HG03064 (cell line): ENCODE measurements around the gene FA2H.
"Not testable (repeated sequence)": the region's sequence is repeated elsewhere in the genome, so short reads cannot be mapped to it uniquely, and the experiment has no call there.

Experiments used
- ATAC-seq: cut with Tn5 transposase; IDR thresholded peaks from one replicate; pipeline ENCODE4 v1.9.1; 2021; ENCODE audit warnings: low read depth; ENCODE audit not compliant: unreplicated experiment

The FA2H gene

DNA sequence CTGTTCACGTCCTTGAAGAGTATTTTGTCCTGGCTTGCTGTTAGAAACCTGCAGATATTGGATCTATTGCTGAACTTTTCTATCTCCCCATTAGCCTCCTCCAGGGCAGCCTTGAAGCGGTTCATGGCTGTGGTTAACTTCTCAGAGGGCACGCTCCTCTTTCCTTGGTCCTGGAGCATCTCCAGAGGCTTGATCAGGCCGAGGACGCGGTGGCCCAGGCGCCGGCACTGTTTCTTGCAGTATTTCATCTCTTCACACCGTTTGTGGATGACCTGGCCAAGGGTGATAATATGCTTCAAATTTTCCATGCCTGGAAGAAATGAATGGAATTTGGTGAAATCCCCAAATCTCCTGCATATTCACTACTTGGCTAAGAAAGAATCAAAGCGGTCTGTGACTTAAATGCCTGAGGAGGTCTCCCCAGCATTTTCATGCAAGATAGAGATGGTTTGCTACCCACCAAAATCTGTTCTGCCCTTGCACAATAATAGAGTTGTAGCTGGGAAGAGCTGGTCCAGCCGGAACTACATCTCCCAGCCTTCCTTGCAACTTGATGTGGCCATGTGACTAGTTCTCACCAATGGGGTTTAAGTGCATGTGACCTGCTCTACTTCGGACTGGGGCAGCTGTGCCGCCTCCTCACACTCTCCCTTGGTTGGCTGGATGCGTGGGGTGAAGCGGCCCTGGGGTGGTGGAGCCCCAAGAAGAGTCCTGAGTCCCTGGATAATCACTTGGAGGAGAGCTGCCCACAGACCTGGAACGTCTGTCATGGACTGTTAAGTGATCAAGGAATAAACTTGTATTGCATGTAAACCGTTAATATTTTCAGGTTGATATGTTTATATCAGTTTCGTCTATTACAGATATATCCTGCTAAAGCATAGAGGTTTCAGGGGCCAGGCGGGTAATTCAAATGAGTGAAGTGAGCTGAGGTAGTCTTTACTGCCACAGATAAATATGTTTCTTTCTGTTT is 78.9 kb downstream of the FA2H start:
- ATAC-seq = peak; percentile 81

GRCh38 chr16:74691093-74691855 is 83.3 kb downstream of the FA2H start:
- ATAC-seq = no peak

GRCh38 chr16:74682556-74682955 is 92.1 kb downstream of the FA2H start:
- no peak for ATAC-seq

- no peak for ATAC-seq
Measured at GRCh38 chr16:74680681-74681080, 93.9 kb downstream of the FA2H start.

- no peak for ATAC-seq
Measured at GRCh38 chr16:74679983-74680382, 94.6 kb downstream of the FA2H start.

DNA sequence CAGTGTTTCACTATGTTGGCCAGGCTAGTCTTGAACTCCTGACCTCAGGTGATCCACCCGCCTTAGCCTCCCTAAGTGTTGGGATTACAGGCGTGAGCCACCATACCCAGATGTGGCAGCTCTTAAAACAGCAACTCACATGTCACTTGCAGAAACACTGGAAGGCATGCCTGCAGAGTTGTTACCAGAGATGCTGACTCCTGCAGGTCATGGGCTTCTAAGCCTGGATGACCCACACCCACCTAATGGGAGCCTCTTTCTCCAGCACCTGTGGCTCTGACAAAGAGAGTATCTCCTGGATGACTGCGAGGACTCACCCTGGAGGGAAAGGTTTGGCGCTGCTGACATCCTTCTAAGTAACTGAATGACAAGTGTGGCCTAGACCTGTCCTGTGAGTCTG is 96.8 kb downstream of the FA2H start:
- ATAC-seq = no peak

DNA sequence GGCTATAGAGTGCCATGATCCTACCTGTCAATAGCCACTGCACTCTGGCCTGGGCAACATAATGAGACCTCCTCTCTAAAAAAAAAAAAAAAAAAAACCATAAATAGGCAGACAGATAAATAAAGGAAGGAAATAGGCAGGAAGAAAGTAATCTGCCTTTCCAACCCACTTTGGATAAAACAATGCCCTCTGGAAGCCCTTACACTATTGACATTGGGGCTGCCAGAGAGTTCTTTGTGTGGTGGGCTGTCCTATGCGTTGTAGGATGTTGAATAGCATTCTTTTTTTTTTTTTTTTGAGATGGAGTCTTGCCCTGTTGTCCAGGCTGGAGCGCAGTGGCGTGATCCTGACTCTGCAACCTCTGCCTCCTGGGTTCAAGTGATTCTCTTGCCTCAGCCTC is 100.7 kb downstream of the FA2H start:
- ATAC-seq = no peak

- not testable (repeated sequence) for ATAC-seq
Measured at GRCh38 chr16:74668877-74669276, 105.7 kb downstream of the FA2H start.

- ATAC-seq = no peak
Measured at GRCh38 chr16:74667255-74667700, 107.3 kb downstream of the FA2H start.

- ATAC-seq = peak; percentile 99
Measured at GRCh38 chr16:74666425-74667254, 108.0 kb downstream of the FA2H start, which contains the start of gene RFWD3. Gene RFWD3, minus strand, starts transcription at chr16:74666877. Its CDS starts 5,428 bp downstream, at chr16:74661449.

DNA sequence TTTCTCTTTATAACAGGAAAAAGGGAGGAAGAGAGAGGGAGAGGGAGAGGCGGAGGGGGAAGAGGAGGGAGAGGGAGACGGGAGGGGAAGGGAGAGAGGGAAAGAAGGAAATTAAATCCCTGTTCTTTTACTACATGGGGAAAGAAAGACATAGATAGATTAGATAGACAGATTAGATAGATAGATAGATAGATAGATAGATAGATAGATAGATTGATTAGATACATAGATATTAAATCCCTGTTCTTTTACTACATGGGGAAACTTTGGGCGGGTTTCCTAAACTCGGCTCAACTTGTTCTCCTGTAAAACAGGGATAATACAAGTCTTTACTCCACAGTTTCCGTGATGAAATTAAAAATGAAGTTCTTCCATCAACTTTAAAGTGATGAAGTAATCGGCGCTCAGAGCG is 108.6 kb downstream of the FA2H start:
- ATAC-seq = no peak
